ENCODE results near the gene HPSE.

Gene HPSE

GRCh38 chr4:83247415-83248357 is 87.0 kb downstream of the HPSE start:
- DNase-seq (ENCODE audit: low read depth) = no peak
